Measurements from ENCODE around the gene BCKDHB.

GRCh38 chr6:80340686-80341085 is 234.2 kb downstream of the BCKDHB start:
- TF ChIP-seq, protein P1, sequence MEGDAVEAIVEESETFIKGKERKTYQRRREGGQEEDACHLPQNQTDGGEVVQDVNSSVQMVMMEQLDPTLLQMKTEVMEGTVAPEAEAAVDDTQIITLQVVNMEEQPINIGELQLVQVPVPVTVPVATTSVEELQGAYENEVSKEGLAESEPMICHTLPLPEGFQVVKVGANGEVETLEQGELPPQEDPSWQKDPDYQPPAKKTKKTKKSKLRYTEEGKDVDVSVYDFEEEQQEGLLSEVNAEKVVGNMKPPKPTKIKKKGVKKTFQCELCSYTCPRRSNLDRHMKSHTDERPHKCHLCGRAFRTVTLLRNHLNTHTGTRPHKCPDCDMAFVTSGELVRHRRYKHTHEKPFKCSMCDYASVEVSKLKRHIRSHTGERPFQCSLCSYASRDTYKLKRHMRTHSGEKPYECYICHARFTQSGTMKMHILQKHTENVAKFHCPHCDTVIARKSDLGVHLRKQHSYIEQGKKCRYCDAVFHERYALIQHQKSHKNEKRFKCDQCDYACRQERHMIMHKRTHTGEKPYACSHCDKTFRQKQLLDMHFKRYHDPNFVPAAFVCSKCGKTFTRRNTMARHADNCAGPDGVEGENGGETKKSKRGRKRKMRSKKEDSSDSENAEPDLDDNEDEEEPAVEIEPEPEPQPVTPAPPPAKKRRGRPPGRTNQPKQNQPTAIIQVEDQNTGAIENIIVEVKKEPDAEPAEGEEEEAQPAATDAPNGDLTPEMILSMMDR (IDR thresholded peaks at IDR 0.05) = no peak
- no peak for TF ChIP-seq POLR2A (IDR thresholded peaks at IDR 0.05)

Measured in stomach (tissue), 4 donors.